ENCODE measurements around the gene IL1RL1. TPM values are rescaled to one million over a fixed set of nuclear protein-coding genes. Genes with fewer than 3 reads are reported as not detected.

The IL1RL1 gene
- total and polyA plus RNA-seq, 2 donors from 2014 or later: 32.3 to 102 TPM

DNA sequence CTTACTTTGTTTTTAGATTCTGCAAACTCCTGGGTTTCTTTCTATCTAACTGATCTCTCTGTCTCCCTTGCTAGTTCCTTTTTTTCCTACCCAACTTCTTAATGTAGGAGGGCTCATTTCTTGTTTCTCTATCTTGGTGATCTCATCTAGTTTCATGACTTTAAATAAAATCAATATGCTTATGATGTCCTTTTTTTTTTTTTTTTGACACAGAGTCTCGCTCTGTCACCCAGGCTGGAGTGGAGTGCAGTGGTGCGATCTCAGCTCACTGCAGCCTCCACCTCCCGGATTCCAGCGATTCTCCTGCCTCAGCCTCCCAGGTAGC lies 42.2 kb upstream of the IL1RL1 start:
- H3K27me3 ChIP-seq (ENCODE audit: control insufficient read depth, insufficient read depth, low read length): no peaks in the 10 kb centered on the region
- no peak overlapping the region for H3K4me3 ChIP-seq (ENCODE audit: low read length in 3 of 3)
- no peak for DNase-seq
- intact Hi-C loops (cut with DNase I): no loop called here
- no peak for FAIRE-seq
- H3K36me3 ChIP-seq (ENCODE audit: control insufficient read depth in 2 of 3, insufficient read depth in 3 of 3, low read length in 3 of 3): no peaks in the 10 kb centered on the region
- H3K9me3 ChIP-seq (ENCODE audit: control insufficient read depth in 2 of 3, insufficient read depth in 1 of 3, low read length in 3 of 3): no peaks in the 10 kb centered on the region
- H3K9ac ChIP-seq (ENCODE audit: low read length in 3 of 3): no peak overlapping the region
- H3K27ac ChIP-seq (ENCODE audit: low read depth in 2 of 2, low read length in 2 of 2): peak overlapping the region in 1 of 2 donors; percentile 66
- H3K4me1 ChIP-seq (ENCODE audit: control insufficient read depth in 2 of 3, insufficient read depth in 2 of 3, low read depth in 1 of 3, low read length in 3 of 3): peaks cover 0 to 7% (median 0%) of the 10 kb centered on the region in 3 donors
- TF ChIP-seq, protein P1, sequence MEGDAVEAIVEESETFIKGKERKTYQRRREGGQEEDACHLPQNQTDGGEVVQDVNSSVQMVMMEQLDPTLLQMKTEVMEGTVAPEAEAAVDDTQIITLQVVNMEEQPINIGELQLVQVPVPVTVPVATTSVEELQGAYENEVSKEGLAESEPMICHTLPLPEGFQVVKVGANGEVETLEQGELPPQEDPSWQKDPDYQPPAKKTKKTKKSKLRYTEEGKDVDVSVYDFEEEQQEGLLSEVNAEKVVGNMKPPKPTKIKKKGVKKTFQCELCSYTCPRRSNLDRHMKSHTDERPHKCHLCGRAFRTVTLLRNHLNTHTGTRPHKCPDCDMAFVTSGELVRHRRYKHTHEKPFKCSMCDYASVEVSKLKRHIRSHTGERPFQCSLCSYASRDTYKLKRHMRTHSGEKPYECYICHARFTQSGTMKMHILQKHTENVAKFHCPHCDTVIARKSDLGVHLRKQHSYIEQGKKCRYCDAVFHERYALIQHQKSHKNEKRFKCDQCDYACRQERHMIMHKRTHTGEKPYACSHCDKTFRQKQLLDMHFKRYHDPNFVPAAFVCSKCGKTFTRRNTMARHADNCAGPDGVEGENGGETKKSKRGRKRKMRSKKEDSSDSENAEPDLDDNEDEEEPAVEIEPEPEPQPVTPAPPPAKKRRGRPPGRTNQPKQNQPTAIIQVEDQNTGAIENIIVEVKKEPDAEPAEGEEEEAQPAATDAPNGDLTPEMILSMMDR (IDR thresholded peaks at IDR 0.05; ENCODE audit: borderline replicate concordance, extremely low read depth, insufficient read depth): no peak

DNA sequence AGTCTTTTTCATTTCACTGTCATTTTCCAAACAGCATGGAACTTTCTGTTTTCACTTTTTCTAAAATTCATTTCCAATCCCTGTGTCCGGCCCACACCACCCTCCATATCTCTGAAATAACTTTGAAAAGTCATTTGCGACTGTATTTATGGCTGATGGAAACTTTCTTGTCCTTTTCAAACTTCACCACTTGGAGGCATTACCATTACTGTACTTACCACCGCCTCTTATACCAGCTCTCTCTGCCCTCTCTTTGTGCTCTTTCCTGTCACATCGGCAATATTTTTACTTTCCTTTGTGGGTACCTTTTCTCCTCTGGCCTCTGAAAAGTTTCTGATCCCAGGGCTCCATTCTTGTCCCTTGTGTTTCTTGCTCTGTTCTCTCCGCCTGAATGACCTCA lies 39.5 kb upstream of the IL1RL1 start:
- no peaks in the 10 kb centered on the region for H3K36me3 ChIP-seq (ENCODE audit: control insufficient read depth in 2 of 3, insufficient read depth in 3 of 3, low read length in 3 of 3)
- H3K27ac ChIP-seq (ENCODE audit: low read depth in 2 of 2, low read length in 2 of 2): no peak overlapping the region
- TF ChIP-seq, protein P1 (IDR thresholded peaks at IDR 0.05; ENCODE audit: borderline replicate concordance, extremely low read depth, insufficient read depth): no peak
- intact Hi-C loops (cut with DNase I): no loop called here
- no peak for DNase-seq
- H3K9me3 ChIP-seq (ENCODE audit: control insufficient read depth in 2 of 3, insufficient read depth in 1 of 3, low read length in 3 of 3): no peaks in the 10 kb centered on the region
- peaks cover 0 to 7% (median 0%) of the 10 kb centered on the region in 3 donors for H3K4me1 ChIP-seq (ENCODE audit: control insufficient read depth in 2 of 3, insufficient read depth in 2 of 3, low read depth in 1 of 3, low read length in 3 of 3)
- H3K4me3 ChIP-seq (ENCODE audit: low read length in 3 of 3): no peak overlapping the region
- H3K27me3 ChIP-seq (ENCODE audit: control insufficient read depth, insufficient read depth, low read length): no peaks in the 10 kb centered on the region
- no peak overlapping the region for H3K9ac ChIP-seq (ENCODE audit: low read length in 3 of 3)
- no peak for FAIRE-seq

DNA sequence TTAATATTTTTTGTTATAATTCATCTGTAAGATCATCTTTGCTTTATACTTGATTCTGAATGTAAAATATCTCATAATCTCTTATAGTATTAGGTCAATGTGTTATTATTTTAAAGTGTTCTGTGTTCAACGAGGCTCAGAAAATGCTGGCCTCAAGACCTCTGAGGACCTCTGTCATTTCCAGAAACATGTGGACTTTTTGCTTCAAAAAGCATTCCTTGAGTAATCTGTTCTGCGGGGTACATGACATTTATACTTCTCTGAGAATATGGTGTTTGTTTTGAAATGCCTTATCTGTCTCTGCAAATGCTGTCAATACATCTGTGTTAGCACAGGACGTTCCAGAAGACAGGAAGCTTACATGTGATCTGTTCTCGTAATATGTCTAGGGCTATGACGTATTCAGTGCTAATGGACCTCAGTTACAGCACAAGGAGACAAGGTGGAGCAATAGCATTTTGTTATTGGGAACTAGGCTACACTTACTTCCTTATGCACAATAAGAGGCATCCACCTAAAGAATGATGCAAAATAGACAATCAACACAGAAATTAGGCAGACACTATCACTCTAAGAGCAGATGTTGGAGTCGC lies 37.6 kb upstream of the IL1RL1 start:
- no peak for DNase-seq
- no peak overlapping the region for H3K27ac ChIP-seq (ENCODE audit: low read depth in 2 of 2, low read length in 2 of 2)

More for the DNA sequence above, 37.6 kb upstream of the IL1RL1 start:
- H3K9ac ChIP-seq (ENCODE audit: low read length in 3 of 3): no peak overlapping the region
- H3K4me1 ChIP-seq (ENCODE audit: control insufficient read depth in 2 of 3, insufficient read depth in 2 of 3, low read depth in 1 of 3, low read length in 3 of 3): peaks cover 0 to under 1% (median 0%) of the 10 kb centered on the region in 3 donors
- TF ChIP-seq, protein P1 (IDR thresholded peaks at IDR 0.05; ENCODE audit: borderline replicate concordance, extremely low read depth, insufficient read depth): no peak
- intact Hi-C loops (cut with DNase I): no loop called here
- no peaks in the 10 kb centered on the region for H3K36me3 ChIP-seq (ENCODE audit: control insufficient read depth in 2 of 3, insufficient read depth in 3 of 3, low read length in 3 of 3)
- no peaks in the 10 kb centered on the region for H3K27me3 ChIP-seq (ENCODE audit: control insufficient read depth, insufficient read depth, low read length)
- H3K9me3 ChIP-seq (ENCODE audit: control insufficient read depth in 2 of 3, insufficient read depth in 1 of 3, low read length in 3 of 3): no peaks in the 10 kb centered on the region
- H3K4me3 ChIP-seq (ENCODE audit: low read length in 3 of 3): no peak overlapping the region
- peak; percentile 77 for FAIRE-seq

All from kidney (tissue), 14 donors.